Sigmoid colon (tissue), 7 donors: Measurements from ENCODE around the gene SYNPO2. TPM values are rescaled to one million over a fixed set of nuclear protein-coding genes. Genes with fewer than 3 reads are reported as not detected.

Experiments used
- DNase-seq: peaks from one replicate; pipeline ENCODE4 v3.0.0-alpha.2; 2019
- H3K27ac ChIP-seq, 4 donors: fragments of 200-600 bp; sonication (generic); one replicate each; pipeline ENCODE4 v1.5.1; 2016 to 2019; ENCODE audit warnings: mild to moderate bottlenecking in 1 of 4
- H3K27me3 ChIP-seq, 3 donors: fragments of 200-600 bp; sonication (generic); one replicate each; pipeline ENCODE4 v1.5.1; 2019; ENCODE audit warnings: mild to moderate bottlenecking in 1 of 3
- H3K36me3 ChIP-seq, 4 donors: fragments of 200-600 bp; sonication (generic); one replicate each; pipeline ENCODE4 v1.5.1; 2016 to 2019
- H3K4me1 ChIP-seq, 4 donors: fragments of 200-600 bp; sonication (generic); one replicate each; pipeline ENCODE4 v1.5.1; 2017 to 2019
- H3K4me3 ChIP-seq, 4 donors: fragments of 200-600 bp; sonication (generic); one replicate each; pipeline ENCODE4 v1.5.1; 2017 to 2019; ENCODE audit warnings: mild to moderate bottlenecking in 2 of 4, moderate library complexity in 1 of 4
- H3K9me3 ChIP-seq, 4 donors: fragments of 200-600 bp in 3 of 4; sonication (generic) in 3 of 4; one replicate each; pipeline versions ENCODE4 v1.5.1 to v1.6.1; 2013 to 2019
- EP300 ChIP-seq, 4 donors: sonication (generic); formaldehyde crosslinking; IDR thresholded peaks; one replicate each; pipeline ENCODE4 v1.6.1; 2017; ENCODE audit warnings: antibody characterized with exemption in 4 of 4
- POLR2A ChIP-seq, 2 donors: fragments of 450-650 bp; IDR thresholded peaks; one replicate each; pipeline ENCODE4 v1.6.1; 2016; ENCODE audit warnings: antibody characterized with exemption in 2 of 2, mild to moderate bottlenecking in 2 of 2, moderate library complexity in 2 of 2
- POLR2AphosphoS5 ChIP-seq, 4 donors: sonication (generic); formaldehyde crosslinking; IDR thresholded peaks; one replicate each; pipeline ENCODE4 v1.6.1; 2017; ENCODE audit warnings: antibody characterized with exemption in 4 of 4
- WGBS, 2 donors: extraction: QIAGEN DNeasy Blood & Tissue Kit; methylation state at CpG; one replicate each; pipeline ENCODE4 v1.1.7; 2013; 5-methylcytosine and 5-hydroxymethylcytosine counted together
- intact Hi-C: fragments of 100-400 bp; cut with DNase I; formaldehyde crosslinking; loops from one replicate; pipeline ENCODE4 v1.15.1; 2023
- polyA plus RNA-seq, 3 donors: library from polyadenylated mRNA; stranded (reverse); fragments of 200-250 nt; gene quantifications; one replicate each; pipeline ENCODE4 v1.2.3, GENCODE V29; 2013
- total RNA-seq, 4 donors: library from RNA; depleted of rRNA; stranded (reverse); fragments of >200 nt; gene quantifications; one replicate each; pipeline ENCODE4 v1.1.0, GENCODE V29; 2016
- TF ChIP-seq, protein P1 (sequence below), 4 experiments: fragments of 450-650 bp in 3 of 4; fragments of 200-600 bp in 1 of 4; IDR thresholded peaks; one replicate each; pipeline ENCODE4 v1.5.1; 2016 to 2019; ENCODE audit warnings: antibody characterized with exemption in 4 of 4, mild to moderate bottlenecking in 3 of 4, moderate library complexity in 2 of 4
- donor health status: healthy with polysubstance abuse.
- donor health status: Bipolar disorder and iron deficiency.
- donor health status: healthy.

SYNPO2 gene
- total and polyA plus RNA-seq, 7 donors, result 2.1 to 1,591 (median 611) TPM

DNA sequence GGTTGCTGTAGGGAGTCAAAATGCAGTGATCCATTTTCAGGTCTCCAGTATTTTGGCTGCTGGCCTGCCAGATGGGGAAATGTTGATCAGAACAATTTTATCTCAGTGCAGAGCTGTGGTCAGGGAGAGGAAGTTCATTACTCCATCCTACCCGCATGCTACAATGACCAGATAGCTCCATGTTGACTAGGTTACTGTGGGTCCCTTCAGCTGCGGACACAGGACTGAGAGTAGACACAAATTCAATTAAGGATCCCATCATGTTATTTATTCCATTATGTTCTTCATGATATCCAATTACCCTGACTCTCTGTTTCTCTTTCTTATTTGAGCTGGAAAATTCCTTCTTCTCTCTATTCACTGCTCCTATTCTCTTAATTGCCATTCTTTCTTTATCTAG lies 16.3 kb downstream of the SYNPO2 start:
- Histone ChIP-seq H3K27me3 (no peaks in the 10 kb centered on the region), H3K36me3 (no peaks in the 10 kb centered on the region), H3K4me3 (no peak overlapping the region), H3K27ac (peak overlapping the region; percentile 63 to 90 (median 86)), H3K9me3 (no peaks in the 10 kb centered on the region), H3K4me1 (peaks cover 0 to 84% (median 65%) of the 10 kb centered on the region in 4 donors)
- TF ChIP-seq POLR2A (IDR thresholded peaks at IDR 0.05), result no peak
- TF ChIP-seq, protein P1, sequence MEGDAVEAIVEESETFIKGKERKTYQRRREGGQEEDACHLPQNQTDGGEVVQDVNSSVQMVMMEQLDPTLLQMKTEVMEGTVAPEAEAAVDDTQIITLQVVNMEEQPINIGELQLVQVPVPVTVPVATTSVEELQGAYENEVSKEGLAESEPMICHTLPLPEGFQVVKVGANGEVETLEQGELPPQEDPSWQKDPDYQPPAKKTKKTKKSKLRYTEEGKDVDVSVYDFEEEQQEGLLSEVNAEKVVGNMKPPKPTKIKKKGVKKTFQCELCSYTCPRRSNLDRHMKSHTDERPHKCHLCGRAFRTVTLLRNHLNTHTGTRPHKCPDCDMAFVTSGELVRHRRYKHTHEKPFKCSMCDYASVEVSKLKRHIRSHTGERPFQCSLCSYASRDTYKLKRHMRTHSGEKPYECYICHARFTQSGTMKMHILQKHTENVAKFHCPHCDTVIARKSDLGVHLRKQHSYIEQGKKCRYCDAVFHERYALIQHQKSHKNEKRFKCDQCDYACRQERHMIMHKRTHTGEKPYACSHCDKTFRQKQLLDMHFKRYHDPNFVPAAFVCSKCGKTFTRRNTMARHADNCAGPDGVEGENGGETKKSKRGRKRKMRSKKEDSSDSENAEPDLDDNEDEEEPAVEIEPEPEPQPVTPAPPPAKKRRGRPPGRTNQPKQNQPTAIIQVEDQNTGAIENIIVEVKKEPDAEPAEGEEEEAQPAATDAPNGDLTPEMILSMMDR (IDR thresholded peaks at IDR 0.05), result no peak
- TF ChIP-seq POLR2AphosphoS5 (IDR thresholded peaks at IDR 0.05), result peak in 1 of 4 donors; percentile 5
- no peak for DNase-seq
- WGBS, 2 donors, result 67 to 86% methylated on average over 2 of the region's 2 CpGs
- intact Hi-C loops, result loop anchor here (5.0 kb wide), 1 partner anchor 47 kb away; no protein-coding TSS in a partner anchor

DNA sequence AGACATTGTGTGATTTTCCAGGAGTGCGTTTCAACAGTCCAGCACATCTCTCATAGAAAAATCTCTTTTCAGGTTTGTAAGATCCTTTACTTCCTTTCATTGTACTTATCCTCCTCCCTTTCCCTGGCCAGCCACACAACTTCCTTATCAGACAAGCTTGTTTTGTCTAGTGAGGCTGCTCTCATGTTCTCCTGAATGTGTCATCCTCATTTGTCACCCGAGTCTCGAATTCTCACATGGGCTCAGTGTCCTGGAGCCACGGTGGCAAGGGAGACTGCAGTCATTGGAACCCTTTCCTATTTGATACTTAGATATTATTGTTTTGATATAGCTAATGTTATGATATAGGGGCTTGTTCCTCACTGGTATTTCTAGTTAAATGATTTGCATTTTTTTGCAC lies 16.9 kb downstream of the SYNPO2 start:
- Histone ChIP-seq H3K9me3 (no peaks in the 10 kb centered on the region), H3K4me1 (peaks cover 0 to 86% (median 68%) of the 10 kb centered on the region in 4 donors), H3K36me3 (no peaks in the 10 kb centered on the region), H3K27me3 (no peaks in the 10 kb centered on the region), H3K27ac (peak overlapping the region; percentile 63 to 90 (median 86)), H3K4me3 (no peak overlapping the region)
- DNase-seq, result no peak
- 81% methylated on average over 4 of the region's 4 CpGs for WGBS, 2 donors
- TF ChIP-seq, protein P1 (IDR thresholded peaks at IDR 0.05), result no peak
- no peak for TF ChIP-seq EP300 (IDR thresholded peaks at IDR 0.05)
- TF ChIP-seq POLR2A (IDR thresholded peaks at IDR 0.05), result no peak
- no peak for TF ChIP-seq POLR2AphosphoS5 (IDR thresholded peaks at IDR 0.05)
- intact Hi-C loops, result loop anchor here (5.0 kb wide), 1 partner anchor 47 kb away; no protein-coding TSS in a partner anchor

DNA sequence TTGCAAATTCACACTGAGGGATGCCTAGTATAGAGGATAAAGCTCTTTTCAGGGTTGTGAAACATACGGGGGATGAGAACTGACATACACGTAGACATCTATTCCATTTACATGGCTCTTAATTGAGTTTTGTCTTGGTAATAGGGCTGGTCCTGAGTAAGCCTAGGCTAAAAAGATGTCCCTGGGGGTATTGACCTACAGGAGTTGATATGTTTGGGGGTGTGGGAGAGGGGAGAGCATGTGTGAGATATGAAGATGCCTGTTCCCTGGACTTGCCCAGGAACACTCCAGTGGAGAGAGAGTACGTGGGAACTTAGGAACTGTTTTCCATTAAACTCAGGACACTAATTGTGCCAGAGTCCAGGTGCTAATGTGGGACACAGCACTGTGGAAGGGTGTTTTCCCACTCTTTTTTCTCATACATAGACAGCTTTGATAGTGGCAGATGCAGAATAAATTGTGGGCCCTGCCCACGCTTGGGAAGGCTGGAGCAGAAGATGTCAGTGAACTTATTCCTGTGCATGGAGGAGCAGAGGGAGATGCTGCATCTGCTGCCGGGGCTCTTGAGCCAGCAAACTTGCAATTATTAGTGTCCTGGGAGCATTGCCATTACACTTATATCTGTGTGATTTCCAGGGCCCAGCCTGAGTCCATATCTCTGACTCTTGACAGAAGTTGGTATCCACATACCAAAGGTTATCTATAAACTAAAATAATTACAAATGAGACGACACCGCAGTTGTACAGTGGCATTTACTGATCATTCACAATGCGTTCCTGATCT lies 20.7 kb downstream of the SYNPO2 start:
- Histone ChIP-seq H3K27ac (peak overlapping the region; percentile 54 to 90 (median 86)), H3K4me1 (peaks cover 0 to 85% (median 62%) of the 10 kb centered on the region in 4 donors), H3K4me3 (peak overlapping the region in 1 of 4 donors; percentile 0)

DNA sequence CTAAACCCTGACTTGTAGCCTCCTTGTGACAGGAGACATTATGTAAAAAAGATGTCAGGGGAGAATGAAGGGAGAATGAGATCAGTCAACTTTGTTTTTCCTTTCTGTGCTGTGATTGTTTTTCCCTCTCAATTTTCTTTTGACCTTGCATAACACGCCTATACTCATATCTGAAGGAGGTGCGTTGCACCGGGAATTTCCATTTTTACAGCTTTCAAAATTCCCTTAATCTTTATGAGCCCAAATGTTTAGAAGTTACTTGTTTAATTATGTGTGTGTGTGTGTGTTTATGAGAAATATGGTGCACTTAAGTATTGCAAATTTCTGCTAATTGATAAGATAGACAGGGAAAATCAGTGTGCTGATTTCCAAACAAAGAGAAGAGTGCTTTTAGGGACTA lies 21.6 kb downstream of the SYNPO2 start:
- intact Hi-C loops, result no loop called here
- Histone ChIP-seq H3K27ac (peak overlapping the region; percentile 54 to 90 (median 86)), H3K9me3 (no peaks in the 10 kb centered on the region), H3K4me3 (no peak overlapping the region), H3K36me3 (no peaks in the 10 kb centered on the region), H3K4me1 (peaks cover 0 to 77% (median 55%) of the 10 kb centered on the region in 4 donors), H3K27me3 (no peaks in the 10 kb centered on the region)
- DNase-seq, result no peak
- TF ChIP-seq, protein P1 (IDR thresholded peaks at IDR 0.05), result no peak
- TF ChIP-seq EP300 (IDR thresholded peaks at IDR 0.05) (no peak), POLR2A (IDR thresholded peaks at IDR 0.05) (no peak), POLR2AphosphoS5 (IDR thresholded peaks at IDR 0.05) (no peak)
- 14 to 50% methylated on average over 3 of the region's 3 CpGs for WGBS, 2 donors

More for the DNA sequence above, 20.7 kb downstream of the SYNPO2 start:
- no peaks in the 10 kb centered on the region for H3K36me3 ChIP-seq
- H3K9me3 ChIP-seq, result no peaks in the 10 kb centered on the region
- intact Hi-C loops, result loop anchor here (5.0 kb wide), 1 partner anchor 43 kb away; no protein-coding TSS in a partner anchor
- 72 to 77% methylated on average over 8 of the region's 8 CpGs for WGBS, 2 donors
- TF ChIP-seq POLR2A (IDR thresholded peaks at IDR 0.05) (no peak), POLR2AphosphoS5 (IDR thresholded peaks at IDR 0.05) (peak in 1 of 4 donors; percentile 9)
- DNase-seq, result no peak
- H3K27me3 ChIP-seq, result no peaks in the 10 kb centered on the region

DNA sequence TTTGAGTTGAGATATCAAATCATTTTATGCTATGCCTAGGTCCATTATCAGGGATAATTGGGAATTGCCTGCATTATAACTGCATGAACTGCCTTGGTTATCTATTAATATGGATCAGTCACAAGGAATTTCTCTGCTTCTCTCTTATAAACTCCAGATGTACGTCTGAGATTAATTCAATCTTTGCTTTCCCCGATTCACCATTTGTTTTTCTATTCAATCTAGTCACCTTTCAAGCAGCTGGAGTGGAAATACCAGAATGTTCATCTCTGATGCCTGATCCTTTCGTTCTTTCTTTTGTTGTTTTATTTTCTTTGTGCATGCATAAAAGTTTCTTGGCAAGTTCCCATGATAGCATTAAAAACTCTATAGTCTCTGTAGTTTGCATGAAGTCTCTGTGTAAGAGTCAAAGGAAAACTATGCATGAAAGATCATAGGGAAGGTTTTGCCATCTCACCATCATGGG lies 22.6 kb downstream of the SYNPO2 start:
- peak overlapping the region; percentile 54 to 90 (median 86) for H3K27ac ChIP-seq
- intact Hi-C loops, result no loop called here
- 74 to 76% methylated on average over 3 of the region's 3 CpGs for WGBS, 2 donors
- peaks cover 0 to 72% (median 49%) of the 10 kb centered on the region in 4 donors for H3K4me1 ChIP-seq
- no peak overlapping the region for H3K4me3 ChIP-seq
- H3K36me3 ChIP-seq, result no peaks in the 10 kb centered on the region
- DNase-seq, result no peak
- TF ChIP-seq POLR2A (IDR thresholded peaks at IDR 0.05), result no peak
- TF ChIP-seq, protein P1 (IDR thresholded peaks at IDR 0.05), result no peak
- no peak for TF ChIP-seq POLR2AphosphoS5 (IDR thresholded peaks at IDR 0.05)
- no peak for TF ChIP-seq EP300 (IDR thresholded peaks at IDR 0.05)
- H3K9me3 ChIP-seq, result no peaks in the 10 kb centered on the region
- H3K27me3 ChIP-seq, result no peaks in the 10 kb centered on the region
